NCI-H226 (cell line): ENCODE data around the gene FNDC3B.

ENCODE experiments used
- DNase-seq: peaks from one replicate; pipeline ENCODE4 v3.0.0-alpha.2; 2015

Gene FNDC3B

GRCh38 chr3:172272698-172273097 lies 233.3 kb downstream of the FNDC3B start:
- DNase-seq = no peak

- DNase-seq = no peak
Observed at GRCh38 chr3:172273378-172273777, 234.0 kb downstream of the FNDC3B start.

- no peak for DNase-seq
Observed at GRCh38 chr3:172274906-172275305, 235.5 kb downstream of the FNDC3B start.

GRCh38 chr3:172275586-172275985 lies 236.2 kb downstream of the FNDC3B start:
- no peak for DNase-seq

- no peak for DNase-seq
Observed at GRCh38 chr3:172276103-172276502, 236.7 kb downstream of the FNDC3B start.

- DNase-seq = no peak
Observed at GRCh38 chr3:172277151-172277652, 237.8 kb downstream of the FNDC3B start.

GRCh38 chr3:172279191-172279640 lies 239.8 kb downstream of the FNDC3B start:
- DNase-seq = no peak

- no peak for DNase-seq
Observed at GRCh38 chr3:172279974-172280373, 240.6 kb downstream of the FNDC3B start.

GRCh38 chr3:172280406-172281051 lies 241.2 kb downstream of the FNDC3B start:
- DNase-seq = peak; percentile 89

GRCh38 chr3:172281884-172282283 lies 242.5 kb downstream of the FNDC3B start:
- DNase-seq = no peak

- no peak for DNase-seq
Observed at GRCh38 chr3:172282850-172283249, 243.5 kb downstream of the FNDC3B start.

GRCh38 chr3:172283841-172284357 lies 244.5 kb downstream of the FNDC3B start:
- DNase-seq = no peak

- DNase-seq = peak; percentile 84
Observed at GRCh38 chr3:172285844-172286243, 246.5 kb downstream of the FNDC3B start.

GRCh38 chr3:172286548-172287148 lies 247.3 kb downstream of the FNDC3B start:
- no peak for DNase-seq

GRCh38 chr3:172287937-172288477 lies 248.6 kb downstream of the FNDC3B start:
- DNase-seq = no peak

- DNase-seq = no peak
Observed at GRCh38 chr3:172288651-172289050, 249.3 kb downstream of the FNDC3B start.

GRCh38 chr3:172289583-172289982 lies 250.2 kb downstream of the FNDC3B start:
- no peak for DNase-seq

- no peak for DNase-seq
Observed at GRCh38 chr3:172290457-172290856, 251.1 kb downstream of the FNDC3B start.

GRCh38 chr3:172291650-172292049 lies 252.3 kb downstream of the FNDC3B start:
- DNase-seq = no peak

GRCh38 chr3:172292422-172292821 lies 253.0 kb downstream of the FNDC3B start:
- no peak for DNase-seq

GRCh38 chr3:172293093-172293492 lies 253.7 kb downstream of the FNDC3B start:
- no peak for DNase-seq

- DNase-seq = no peak
Observed at GRCh38 chr3:172294223-172294806, 254.9 kb downstream of the FNDC3B start.

- DNase-seq = no peak
Observed at GRCh38 chr3:172296248-172296974, 257.0 kb downstream of the FNDC3B start.
